Fibroblast of pulmonary artery (primary cell): ENCODE data around the gene GPR153.

Experiments
- DNase-seq: peaks from one replicate; pipeline ENCODE4 v3.0.0-alpha.2; 2010; ENCODE audit warnings: low read depth
- H3K4me3 ChIP-seq: replicated peaks from 2 replicates; pipeline ENCODE4 v1.5.1; 2011; ENCODE audit warnings: low read depth, mild to moderate bottlenecking, control low read depth, low read length, moderate library complexity
- TF ChIP-seq, protein P1 (sequence below): IDR thresholded peaks from 2 replicates; pipeline ENCODE4 v1.5.1; 2011; ENCODE audit warnings: mild to moderate bottlenecking, control low read depth, low read length, inconsistent platforms; ENCODE audit errors: missing control alignments

GPR153 gene

DNA sequence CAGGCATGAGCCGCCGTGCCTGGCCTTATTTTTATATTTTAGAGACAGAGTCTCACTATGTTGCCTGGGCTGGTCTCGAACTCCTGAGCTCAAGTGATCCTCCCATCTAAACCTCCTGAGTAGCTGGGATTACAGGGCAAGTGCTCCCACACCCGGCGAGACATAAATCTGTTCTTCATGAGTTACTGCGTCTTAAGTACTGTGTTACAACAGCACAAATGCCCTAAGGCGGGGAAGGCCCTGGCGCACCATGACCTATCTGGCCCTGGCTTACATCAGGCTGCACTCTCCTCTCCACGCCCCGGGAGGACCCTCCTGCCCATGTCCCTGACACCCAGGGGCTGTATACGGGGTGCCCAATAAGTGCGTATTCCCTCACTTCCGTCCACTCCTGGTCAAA is 4.3 kb downstream of the GPR153 start:
- H3K4me3 ChIP-seq, result no peak overlapping the region
- TF ChIP-seq, protein P1, sequence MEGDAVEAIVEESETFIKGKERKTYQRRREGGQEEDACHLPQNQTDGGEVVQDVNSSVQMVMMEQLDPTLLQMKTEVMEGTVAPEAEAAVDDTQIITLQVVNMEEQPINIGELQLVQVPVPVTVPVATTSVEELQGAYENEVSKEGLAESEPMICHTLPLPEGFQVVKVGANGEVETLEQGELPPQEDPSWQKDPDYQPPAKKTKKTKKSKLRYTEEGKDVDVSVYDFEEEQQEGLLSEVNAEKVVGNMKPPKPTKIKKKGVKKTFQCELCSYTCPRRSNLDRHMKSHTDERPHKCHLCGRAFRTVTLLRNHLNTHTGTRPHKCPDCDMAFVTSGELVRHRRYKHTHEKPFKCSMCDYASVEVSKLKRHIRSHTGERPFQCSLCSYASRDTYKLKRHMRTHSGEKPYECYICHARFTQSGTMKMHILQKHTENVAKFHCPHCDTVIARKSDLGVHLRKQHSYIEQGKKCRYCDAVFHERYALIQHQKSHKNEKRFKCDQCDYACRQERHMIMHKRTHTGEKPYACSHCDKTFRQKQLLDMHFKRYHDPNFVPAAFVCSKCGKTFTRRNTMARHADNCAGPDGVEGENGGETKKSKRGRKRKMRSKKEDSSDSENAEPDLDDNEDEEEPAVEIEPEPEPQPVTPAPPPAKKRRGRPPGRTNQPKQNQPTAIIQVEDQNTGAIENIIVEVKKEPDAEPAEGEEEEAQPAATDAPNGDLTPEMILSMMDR, result no peak
- DNase-seq, result no peak

DNA sequence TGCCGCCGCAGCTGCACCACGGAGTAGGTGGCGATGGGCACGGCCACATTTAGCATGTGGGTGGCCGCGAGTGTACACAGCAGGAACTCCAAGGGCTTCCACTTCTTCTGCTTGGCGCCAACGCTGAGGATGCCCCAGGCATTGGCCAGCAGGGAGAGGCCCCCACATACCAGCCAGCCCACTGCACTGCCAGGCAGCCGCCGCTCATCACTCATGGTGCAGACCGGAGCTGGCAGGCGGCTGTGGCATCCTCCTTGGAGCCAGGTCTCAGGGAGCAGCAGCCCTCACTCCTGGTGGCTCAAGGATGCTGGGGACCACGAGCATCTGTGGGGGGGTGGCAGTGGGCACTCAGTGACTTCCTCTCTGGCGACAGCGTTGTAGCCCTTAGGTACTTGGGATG is 6.2 kb downstream of the GPR153 start:
- no peak overlapping the region for H3K4me3 ChIP-seq
- TF ChIP-seq, protein P1, result no peak
- DNase-seq, result no peak

DNA sequence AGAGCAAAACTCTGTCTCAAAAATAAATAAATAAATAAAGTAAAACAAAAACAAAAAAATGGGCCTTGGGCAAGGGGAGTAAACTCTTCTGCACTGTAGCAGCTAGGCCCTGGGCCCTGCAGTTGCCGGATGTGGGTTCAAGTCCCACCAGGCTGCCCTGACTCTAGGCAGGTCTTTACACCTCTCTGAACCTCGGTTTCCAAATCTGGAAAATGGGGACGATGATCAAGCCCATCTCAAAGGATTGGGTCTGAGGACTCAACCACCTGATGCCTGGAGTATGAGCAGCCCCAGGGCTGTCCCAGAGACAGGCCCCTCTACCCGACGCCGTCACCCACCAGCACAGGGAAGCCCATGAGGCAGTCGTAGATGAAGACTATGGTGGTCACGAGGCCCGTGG is 7.5 kb downstream of the GPR153 start:
- no peak overlapping the region for H3K4me3 ChIP-seq
- TF ChIP-seq, protein P1, result no peak
- no peak for DNase-seq

DNA sequence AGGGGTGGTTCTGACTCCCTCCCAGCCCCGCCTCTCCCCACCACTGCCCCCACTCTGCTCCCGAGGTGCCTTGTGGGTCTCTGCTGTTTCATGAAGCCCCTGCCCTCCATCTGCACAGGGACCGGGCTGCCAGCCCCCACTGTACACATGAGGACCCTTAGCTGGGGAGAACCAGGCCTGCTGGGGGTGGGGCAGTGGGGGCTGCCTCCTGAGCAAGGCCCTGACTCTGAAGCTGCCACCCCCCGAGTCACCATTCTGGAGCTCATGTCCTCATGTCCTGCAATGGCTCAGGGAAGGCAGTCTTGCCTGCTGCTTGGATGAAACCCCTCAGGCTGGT is 8.6 kb downstream of the GPR153 start:
- TF ChIP-seq, protein P1, result no peak
- no peak for DNase-seq
- no peak overlapping the region for H3K4me3 ChIP-seq

DNA sequence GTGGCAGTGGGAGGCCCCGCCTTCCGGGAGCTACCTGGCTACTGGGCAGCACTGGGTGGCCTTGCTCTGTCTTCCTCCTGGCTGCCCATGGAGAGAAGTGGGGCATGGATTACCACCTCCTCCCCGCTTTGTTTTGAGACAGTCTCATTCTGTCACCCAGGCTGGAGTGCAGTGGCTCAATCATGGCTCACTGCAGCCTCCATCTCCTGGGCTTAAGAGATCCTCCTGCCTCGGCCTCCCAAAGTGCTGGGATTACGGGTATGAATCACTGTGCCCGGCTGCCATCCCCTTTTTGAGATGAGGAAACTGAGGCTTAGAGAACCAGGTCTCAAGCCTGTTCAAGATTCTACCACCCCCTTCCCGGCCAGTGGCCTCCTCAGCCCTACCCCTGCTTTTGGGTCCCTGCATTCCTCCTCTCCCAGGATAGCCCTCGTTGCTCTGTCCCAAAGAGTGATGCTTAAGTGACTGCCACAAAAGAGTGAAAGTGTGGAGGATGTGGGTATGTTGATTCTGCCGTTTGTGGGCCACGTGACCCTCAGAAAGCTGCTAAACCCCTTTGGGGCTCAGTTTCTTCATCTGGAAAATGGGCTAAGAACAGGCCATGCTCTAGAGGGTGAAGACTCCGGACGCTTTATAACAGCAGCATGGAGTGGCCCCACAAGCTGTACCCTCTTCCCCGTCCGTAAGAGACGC is 9.1 kb downstream of the GPR153 start:
- no peak overlapping the region for H3K4me3 ChIP-seq
- TF ChIP-seq, protein P1, result no peak
- no peak for DNase-seq

DNA sequence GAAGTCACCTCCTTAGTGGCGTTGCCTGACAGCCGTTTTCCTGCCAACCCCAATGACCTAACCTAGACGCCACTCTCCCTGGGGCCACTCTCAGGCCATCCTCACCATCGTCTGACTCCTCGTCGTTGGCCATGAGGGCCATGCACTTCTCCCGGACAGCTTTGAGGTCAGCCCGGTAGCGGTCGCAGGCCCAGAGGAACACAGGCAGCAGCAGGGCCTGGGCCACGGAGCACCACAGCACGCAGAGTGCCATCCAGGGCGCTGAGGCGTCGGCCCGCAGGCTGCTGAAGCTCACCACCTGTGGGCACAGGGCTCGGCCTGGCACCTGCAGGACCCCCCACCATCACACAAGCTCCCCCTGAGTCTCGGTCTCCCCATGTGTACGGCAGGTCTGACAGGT is 9.7 kb downstream of the GPR153 start:
- no peak overlapping the region for H3K4me3 ChIP-seq
- DNase-seq, result no peak
- TF ChIP-seq, protein P1, result no peak

DNA sequence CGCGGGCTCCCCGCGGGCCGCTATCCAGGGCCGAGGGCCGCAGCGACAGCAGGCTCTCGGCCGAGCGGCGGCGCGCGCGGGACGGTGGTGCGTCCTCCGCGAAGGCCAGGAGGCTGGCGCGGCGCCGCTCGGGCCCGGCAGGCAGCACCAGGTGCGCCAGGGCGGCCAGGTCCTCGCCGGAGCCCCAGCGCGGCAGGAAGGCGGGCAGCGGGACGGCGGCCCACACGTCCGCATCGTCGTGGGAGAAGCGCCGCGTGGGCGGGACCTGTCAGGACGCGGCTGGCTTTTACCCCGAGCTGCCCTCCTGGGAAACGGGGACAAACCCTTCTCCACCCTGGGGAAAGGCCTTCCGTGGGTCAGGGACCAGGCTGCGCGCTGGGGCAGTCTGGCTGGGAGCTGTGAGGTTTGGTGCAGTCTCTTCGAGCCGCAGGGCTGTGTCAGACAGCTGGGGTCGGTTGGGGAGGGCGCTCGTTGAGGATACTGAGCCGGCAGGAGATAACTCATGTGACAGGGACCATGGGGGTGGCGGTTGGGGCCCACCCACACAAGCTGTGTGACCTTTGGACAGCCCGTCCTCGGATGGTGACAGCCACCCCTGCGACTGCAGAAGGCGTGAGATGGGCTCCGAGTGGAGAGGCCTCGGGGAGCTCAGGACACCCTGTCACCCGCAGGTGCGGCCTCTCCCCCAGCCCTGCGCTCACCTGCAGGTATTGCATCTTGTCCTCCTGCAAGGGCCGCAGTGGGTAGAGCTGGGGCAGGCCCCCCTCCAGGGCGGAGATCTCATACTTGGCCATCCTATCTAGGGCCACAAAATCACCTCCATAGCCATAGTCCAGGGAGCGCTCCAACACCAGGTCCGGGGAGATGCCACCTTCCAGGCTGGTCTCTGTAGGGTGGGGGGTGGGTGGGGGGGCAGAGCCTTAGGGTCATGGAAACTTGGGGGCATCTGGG is 10.9 kb downstream of the GPR153 start:
- H3K4me3 ChIP-seq, result no peak overlapping the region
- DNase-seq, result no peak
- TF ChIP-seq, protein P1, result no peak
